Stimulated activated CD4-positive, alpha-beta T cell treated with anti-CD3 and anti-CD28 coated beads, Interleukin-4, amount 100 ng/mL, for 48 hours (primary cell): ENCODE data around the gene TMEM132C.

ENCODE experiments used
- DNase-seq, 2 donors: peaks; one replicate each; pipeline ENCODE4 v3.0.0-alpha.2; 2020; ENCODE audit warnings: low read depth in 2 of 2

Gene TMEM132C

GRCh38 chr12:128420163-128420562 is 153.2 kb downstream of the TMEM132C start:
- DNase-seq: no peak

DNA sequence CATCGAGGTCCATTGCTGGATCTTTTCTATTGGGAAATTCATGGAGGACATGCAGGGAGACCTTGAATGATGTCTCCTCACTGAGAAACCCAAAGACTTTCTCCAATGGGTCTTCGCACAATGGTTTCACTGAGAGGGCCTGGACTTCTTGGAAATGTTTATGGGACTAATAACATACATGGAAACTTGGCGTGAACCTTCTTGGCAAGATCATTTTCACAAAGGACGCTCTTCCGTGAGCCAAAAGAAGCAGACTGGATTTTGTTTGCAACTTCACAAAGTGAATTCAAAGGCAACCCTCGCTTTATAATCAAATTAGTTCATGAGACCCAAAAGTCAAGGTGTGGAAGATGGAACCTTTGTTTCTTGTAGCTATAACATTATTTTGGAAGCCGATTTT is 154.4 kb downstream of the TMEM132C start:
- no peak for DNase-seq

DNA sequence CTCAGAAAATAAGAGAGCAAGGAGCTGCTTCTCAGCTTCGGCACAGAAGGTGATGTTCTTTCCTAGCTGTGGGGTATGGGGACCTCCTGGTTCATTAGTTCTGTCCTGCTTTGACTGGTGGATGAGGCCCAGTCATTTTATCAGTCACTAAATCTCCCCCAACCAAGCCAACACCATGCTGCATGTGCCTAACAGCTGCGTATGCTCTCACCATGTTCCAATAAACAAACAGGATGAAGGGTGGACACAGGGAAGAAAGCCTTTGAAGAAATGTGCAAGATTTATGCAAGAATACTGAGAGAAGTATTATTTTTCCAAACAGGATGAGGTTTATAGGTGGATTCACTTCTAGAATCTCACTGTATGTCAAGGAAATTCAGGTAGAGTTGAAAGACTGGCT is 156.2 kb downstream of the TMEM132C start:
- no peak for DNase-seq

DNA sequence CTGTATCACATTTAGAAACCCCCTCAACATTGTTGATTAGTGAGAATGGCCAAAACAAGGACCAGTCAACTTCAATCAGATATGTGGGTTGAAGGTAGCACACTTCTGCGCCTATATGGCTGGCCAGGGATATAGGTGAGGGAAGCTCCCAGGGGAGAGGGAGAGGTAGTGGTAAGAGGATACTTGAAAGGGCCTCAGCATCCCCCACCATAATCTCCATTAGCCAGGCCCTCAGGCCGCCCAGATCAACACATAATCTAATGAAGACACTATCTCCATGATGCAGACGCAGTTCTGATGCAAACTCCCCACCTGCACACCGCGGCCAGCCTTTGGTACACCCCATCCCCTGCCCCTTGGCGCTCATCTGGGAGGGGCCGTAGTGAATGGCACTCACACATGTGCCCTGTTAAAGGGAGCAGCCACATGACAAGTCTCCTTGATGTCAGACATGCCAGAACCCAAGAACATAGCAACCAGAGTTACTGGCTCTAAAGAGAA is 158.0 kb downstream of the TMEM132C start:
- no peak for DNase-seq

- no peak for DNase-seq
These were observed 158.8 kb downstream of the TMEM132C start for GRCh38 chr12:128425666-128426331.

DNA sequence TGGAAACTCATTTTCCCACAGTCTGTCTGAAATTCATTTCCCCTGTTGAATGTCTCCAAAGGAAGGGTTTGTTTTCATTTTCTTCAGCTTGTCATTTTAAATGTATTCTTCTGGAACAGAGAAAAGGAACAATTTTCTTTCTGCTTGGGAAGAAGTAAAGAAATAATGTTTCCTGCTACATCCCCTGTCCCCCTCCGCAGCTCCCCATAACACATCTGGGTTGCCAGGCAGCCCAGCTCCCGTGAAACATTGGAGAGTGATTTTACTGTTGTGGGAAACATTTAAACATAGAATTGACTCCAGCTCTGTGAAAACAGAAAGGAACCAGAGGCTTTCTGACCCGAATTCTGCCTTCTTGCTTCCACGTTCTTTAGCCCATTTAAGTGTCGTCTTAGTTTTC is 159.5 kb downstream of the TMEM132C start:
- no peak for DNase-seq

DNA sequence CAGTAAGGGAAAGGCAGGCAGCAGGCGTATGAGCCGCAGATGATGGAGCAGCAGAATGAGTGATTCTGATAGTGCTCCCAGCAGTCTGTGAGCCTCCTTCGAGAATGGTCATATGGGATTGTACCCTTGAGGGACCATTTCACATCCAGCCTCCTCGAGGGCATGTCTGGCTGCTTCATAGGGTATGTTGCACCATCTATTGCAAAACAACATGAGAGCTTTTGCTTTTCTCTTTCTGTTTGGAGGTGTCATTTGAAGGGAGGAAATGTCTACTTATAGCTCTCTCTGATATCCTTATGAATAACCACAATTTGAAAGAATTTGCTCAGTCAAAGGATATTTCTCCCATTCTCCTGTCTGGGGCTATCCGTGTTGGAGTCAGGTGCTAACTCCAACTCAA is 172.8 kb downstream of the TMEM132C start:
- no peak for DNase-seq

DNA sequence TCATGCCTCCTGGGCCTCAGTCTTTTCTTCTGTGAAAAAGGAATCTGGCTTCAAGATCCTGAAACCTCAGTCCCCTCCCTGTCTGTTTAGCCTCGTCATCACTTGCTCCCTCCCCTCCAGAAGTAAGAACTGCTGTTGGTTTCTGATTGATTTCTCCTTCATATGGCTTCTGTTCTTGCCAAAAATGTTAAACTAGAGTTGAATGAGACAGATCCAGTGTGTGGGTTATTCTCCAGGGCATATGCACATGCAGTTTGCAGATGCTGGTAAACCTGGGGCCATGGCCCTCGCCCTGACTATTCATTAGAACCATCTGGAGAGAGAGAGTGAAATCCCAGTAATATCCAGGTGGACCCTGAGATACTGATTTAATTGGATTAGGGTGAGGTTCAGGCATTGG is 175.1 kb downstream of the TMEM132C start:
- DNase-seq: no peak

- no peak for DNase-seq
These were observed 177.6 kb downstream of the TMEM132C start for GRCh38 chr12:128444598-128444997.

DNA sequence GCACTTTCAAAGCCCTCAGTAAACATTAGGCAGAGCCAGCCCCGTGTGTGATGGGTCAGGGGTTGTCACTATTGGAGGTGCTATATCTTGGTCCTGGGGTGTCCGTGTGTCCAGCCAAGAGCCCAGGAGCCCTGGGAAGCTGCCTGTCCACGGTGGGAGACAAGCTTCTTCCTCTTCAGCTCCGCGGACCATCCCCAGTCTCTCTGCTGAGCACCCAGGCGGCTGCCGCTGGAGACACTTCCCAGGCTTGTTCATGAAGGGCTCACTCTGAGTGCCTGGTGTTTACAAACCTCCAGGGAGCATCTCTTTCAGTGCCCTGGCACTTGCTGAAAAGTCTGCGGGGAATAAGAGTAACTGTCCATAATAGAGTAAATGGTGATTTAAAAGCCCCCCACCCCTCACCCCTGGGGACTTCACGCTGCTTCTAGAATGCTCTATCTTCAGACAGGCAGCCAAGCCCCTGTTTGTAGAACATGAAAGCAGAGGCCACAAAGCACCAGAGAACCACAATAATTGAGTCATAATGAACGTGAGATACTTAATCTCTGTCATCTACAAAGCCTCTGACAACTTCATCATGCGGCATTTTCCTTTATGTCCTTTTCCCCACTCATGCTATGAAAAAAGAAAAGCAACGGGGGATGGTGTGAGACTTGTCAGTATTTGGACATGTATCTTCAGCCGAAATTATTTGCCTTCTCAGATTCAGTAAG is 178.6 kb downstream of the TMEM132C start:
- no peak for DNase-seq

DNA sequence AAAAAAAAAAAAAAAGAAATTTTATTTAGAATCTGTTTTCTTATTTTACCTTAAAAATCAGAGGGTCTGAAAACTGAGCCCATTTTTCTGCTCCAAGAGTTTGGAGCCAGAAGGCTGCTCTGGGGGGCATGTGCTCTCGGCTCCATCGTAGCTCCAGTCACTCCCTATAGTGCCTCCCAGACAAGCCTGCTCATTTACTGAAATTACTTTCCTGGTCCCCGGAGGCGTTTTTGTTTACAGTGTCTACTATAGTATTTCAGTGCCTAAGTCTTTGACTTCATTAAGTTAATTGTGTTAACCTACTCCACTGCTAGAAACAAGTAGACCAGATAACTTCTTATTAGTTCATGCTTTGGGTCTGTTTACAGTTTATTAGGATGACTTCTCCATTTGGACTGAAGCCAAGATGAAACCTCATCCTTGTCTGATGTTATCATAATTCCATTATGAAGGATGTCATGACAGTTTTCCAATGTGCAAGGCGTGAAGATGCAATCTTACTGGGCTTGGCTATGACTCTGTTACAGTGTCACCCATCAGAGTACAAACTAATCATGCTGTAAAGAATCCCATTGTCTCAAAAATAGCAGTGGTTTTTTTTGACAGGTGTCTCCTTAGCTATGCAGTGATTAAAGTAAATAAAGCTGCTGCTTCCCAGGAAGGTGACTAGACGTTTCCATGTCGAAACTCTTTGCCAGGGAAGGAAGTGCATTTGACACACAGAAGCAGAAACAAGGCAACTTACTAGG is 182.3 kb downstream of the TMEM132C start:
- no peak for DNase-seq

GRCh38 chr12:128450810-128451209 is 183.8 kb downstream of the TMEM132C start:
- no peak for DNase-seq

GRCh38 chr12:128455851-128456250 is 188.9 kb downstream of the TMEM132C start:
- DNase-seq: no peak

DNA sequence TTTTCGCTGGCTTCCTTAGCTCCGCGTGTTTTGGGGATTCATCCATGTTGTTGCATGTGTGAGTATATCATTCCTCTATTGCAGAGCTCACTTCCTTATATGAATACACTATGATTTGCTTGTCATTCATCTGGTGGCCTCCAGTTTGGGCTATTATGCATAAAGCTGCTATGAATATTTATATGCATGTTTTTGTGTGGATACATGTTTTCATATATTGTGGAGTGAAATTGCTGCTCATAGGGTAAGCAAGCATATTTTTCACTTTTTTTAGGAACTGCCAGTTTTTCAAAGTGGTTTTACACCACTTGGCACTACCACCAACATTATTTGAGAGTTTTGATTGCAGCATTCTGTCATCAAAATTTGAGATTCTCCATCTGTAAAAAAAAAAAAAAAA is 190.0 kb downstream of the TMEM132C start:
- DNase-seq: no peak

GRCh38 chr12:128458301-128458974 is 191.5 kb downstream of the TMEM132C start:
- DNase-seq: no peak

- DNase-seq: no peak
These were observed 192.1 kb downstream of the TMEM132C start for GRCh38 chr12:128459067-128459466.

DNA sequence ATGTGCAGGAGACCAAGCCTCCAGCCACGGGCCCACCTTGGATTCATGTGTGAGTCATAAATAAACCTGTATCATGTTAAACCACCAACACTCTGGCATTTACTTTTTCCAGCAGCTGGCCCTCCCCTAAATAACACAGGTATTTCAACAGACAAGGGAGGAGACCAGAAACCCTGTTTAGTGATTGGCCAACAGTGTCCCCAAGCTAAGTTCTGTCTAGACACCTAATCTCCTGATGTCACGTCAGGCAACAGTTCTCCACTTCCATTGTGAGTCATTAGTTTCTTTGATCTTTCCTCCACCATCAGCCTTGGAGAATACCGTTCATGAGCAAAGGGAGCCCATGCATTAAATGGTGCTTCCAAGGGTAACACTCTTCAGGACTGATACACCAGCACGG is 196.9 kb downstream of the TMEM132C start:
- no peak for DNase-seq

GRCh38 chr12:128467882-128468281 is 200.9 kb downstream of the TMEM132C start:
- no peak for DNase-seq

DNA sequence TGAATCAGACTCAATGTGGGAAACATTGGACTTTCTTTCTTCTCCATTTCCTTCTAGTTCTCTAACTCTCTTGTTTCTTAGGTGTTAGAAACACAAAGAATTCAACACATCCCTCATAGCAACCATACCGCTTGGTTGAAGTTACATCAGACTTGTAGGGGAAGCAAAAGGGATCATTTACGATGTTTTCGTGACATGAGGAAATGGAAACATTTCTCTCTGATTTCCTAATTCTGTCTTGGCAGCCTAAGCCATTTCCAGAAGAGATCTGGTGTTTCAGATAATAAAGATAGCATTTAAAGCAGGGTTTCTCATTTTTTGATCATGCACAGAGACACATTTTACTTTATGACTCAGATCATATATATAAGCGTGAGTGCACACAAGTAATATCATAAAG is 202.0 kb downstream of the TMEM132C start:
- DNase-seq: no peak

DNA sequence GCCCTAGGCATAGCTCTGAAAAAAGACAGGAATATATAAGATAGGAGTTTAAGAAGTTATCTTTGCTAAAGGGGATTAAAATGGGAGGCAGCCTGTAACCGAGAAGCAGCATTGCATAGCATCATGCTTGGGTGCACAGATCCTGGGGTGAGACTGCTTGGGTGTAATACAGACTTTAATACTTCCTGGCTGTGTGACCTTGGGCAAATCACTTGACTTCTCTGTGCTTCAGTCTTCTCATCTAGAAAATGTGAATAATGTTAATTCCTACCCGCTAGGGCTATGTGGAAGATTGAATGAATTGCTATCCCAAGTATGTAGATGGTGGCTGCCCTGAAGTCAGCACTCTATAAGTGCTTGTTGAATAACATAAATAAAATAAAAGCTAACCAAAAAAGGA is 204.5 kb downstream of the TMEM132C start:
- DNase-seq: no peak

DNA sequence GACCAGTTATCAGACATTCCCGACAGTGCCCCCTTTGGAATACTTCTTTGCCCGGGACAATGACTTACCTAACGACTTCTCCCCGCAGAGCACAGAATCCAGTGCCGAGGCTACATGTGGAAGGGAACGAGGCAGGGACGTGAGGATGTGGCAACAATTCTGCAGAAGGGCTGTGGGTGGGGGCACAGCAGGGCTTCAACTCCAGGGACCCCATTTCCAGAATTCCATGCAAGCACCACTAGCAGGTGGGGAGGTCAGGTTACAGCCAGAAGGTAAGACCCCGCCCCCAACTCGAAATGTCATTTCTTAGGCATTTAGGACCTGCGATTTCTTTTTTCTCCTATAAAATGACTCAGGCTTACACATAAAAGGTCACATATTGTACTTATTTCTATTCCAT is 207.9 kb downstream of the TMEM132C start:
- DNase-seq: no peak

DNA sequence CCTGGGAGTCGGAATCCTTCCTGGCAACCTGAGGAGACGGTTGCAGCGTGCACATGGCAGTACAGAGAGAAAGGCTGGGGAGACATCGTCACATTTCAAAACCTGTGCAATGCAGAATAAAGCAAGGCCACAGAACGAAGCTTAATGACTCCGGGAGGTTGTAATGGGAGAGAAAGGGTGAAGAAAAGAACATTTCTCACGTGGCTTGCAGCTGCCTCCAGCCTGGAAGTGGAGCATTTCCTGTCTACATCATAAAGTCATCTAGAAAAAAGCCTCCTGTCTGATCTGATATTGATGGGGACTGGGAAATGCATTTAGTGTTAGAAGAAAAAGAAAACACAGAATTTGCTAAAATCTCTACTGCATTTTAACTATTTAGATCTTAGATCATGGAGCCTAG is 209.3 kb downstream of the TMEM132C start:
- DNase-seq: no peak
